Esophagus squamous epithelium (tissue), 4 donors: ENCODE data around the gene DEAF1.

Source experiments
- POLR2A ChIP-seq, 4 donors: fragments of 450-650 bp; IDR thresholded peaks; one replicate each; pipeline ENCODE4 v1.6.1; 2017; ENCODE audit warnings: antibody characterized with exemption in 4 of 4, mild to moderate bottlenecking in 4 of 4, moderate library complexity in 3 of 4
- TF ChIP-seq, protein P1 (sequence below), 6 experiments: fragments of 450-650 bp in 4 of 6; fragments of 200-600 bp in 2 of 6; sonication (generic) in 2 of 6; IDR thresholded peaks; one replicate each; pipeline ENCODE4 v1.5.1; 2016 to 2019; ENCODE audit warnings: antibody characterized with exemption in 6 of 6, mild to moderate bottlenecking in 4 of 6, moderate library complexity in 4 of 6

DNA sequence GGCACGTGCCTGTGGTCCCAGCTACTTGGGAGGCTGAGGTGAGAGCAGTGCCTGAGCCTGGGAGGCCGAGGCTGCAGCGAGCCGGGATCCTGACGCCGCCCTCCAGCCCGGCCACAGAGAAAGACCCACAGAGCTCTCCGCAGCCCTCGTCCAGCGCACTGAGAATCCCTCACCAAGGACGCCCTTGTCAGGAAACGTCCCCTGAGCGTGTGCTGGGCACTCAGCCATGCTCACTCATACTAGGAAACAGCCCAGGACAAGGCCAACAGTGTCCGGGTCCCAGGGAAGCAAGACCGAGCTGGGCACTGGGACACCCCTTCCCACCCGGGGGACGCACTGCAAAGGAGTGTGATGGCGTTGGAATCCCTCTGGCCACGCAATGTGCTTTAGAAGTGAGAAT is 14.5 kb downstream of the DEAF1 start:
- TF ChIP-seq, protein P1, sequence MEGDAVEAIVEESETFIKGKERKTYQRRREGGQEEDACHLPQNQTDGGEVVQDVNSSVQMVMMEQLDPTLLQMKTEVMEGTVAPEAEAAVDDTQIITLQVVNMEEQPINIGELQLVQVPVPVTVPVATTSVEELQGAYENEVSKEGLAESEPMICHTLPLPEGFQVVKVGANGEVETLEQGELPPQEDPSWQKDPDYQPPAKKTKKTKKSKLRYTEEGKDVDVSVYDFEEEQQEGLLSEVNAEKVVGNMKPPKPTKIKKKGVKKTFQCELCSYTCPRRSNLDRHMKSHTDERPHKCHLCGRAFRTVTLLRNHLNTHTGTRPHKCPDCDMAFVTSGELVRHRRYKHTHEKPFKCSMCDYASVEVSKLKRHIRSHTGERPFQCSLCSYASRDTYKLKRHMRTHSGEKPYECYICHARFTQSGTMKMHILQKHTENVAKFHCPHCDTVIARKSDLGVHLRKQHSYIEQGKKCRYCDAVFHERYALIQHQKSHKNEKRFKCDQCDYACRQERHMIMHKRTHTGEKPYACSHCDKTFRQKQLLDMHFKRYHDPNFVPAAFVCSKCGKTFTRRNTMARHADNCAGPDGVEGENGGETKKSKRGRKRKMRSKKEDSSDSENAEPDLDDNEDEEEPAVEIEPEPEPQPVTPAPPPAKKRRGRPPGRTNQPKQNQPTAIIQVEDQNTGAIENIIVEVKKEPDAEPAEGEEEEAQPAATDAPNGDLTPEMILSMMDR (IDR thresholded peaks at IDR 0.05): no peak
- no peak for TF ChIP-seq POLR2A (IDR thresholded peaks at IDR 0.05)
